Left hindlimb (tissue), 1 donor: ENCODE results near the gene PLK3.
"Not testable (repeated sequence)": the region's sequence is repeated elsewhere in the genome, so short reads cannot be mapped to it uniquely, and the experiment has no call there.

Source experiments
- DNase-seq: peaks from one replicate; pipeline ENCODE4 v3.0.0-alpha.2; 2018

PLK3 gene

DNA sequence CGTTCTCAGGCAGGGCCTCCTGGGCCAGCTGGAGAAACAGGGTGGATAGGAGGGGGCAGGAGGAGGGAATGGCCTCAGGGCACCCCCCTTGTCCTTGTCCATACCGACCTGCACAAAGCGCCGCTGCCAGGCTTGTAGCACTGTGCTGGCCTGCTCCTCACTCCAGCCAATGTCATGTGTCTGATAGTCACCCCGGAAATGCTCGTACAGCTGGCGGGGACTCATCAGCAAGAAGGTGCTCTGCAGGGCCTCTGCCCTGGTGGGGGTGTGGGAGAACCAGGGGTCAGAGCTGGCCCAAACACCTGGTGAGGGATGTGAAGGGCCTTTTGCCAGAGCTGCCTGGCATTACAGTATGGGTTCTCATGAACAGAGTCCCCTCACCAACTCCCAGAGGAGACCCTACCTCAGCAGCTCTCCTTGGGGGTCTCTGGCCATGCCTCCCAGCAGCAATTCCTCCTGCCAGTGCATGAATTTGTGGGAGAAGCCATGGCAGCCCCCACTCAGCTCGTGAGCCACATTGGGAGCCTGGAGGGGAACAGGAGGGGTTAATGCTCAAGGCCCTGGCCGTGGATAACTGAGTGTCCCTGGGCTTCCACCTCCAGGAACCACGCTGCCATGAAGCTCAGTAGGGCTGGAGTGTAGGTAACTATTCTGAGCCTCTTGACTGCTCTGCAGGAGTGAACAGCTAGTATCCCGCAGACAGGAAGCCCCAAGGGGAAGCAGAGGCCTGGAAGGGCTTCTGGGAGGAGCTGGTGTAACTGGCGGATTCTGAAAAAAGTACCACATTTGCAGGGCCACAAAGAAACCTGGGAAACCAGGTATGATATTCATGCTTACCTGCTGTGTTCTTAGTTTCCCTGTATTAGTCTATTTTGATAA is 29.6 kb downstream of the PLK3 start:
- no peak for DNase-seq

DNA sequence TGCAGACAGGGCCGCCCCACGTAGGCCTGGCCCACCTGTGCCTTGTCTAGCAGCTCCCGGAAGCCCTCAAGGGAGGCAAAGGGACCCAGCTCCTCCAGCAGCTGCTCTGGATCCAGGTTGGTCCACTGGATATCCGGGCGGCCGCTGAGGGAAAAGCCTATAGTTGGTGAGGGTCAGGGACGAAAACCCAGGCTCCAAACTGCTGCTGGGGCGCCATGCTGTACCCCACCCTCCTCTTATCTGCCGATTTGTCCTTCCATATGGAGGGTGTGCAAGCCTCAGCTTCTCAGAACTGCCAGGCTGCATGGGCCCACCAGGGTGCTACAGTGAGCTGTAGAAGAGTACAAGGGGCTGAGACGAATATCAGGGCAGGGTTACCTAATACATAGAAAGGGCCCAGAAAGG is 30.7 kb downstream of the PLK3 start:
- no peak for DNase-seq

DNA sequence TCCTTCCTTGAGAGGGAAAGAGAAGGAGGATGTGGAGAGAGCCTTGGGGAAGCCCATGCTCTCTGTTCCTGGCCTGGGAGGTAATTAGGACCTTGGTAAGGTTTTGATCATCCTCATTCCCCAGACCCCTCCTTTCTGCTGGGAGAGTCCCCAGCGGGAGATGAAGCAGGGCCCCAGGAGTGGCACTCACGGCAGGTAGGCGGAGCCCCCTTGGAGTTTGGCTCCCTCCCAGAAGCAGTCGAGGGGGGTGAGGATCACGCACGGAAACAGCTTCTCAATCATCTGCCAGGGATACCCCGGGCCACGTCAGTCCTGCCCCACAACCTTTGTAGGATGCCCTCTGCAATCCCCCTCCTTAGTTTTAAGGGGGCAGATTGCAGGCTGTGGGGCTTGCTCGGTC is 31.3 kb downstream of the PLK3 start:
- DNase-seq: no peak

DNA sequence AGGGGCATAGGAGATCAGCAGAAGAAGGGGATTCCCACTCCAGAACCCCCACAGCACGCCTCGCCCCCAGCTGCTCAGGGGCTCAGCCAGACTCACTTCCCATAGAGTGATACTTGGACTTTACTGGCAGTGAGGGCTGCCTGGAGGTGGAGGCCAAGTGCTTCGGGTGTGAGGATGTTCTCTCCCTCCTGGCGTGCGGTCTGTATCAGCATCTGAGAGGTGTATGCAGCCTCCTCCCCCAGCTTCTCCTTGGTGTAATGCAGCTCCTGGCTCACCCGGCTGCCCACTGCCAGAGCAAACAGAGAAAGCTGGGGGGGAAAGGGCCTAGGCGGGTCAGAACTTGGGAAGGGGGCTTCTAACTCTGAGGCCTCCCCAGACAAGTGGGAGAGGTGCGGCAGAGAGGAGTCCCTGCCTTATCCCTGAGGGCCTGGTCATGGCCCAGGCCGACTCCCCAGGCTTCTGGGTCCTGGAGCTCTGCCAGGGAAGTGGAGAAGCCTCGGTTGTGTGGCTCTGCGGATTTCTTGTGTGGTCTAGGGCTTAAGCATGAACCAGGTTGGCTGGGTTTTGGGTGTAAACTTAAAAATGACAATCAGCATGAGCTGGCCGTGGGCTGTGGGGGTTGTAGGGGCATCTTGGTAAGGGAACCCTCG is 32.0 kb downstream of the PLK3 start:
- DNase-seq: no peak

DNA sequence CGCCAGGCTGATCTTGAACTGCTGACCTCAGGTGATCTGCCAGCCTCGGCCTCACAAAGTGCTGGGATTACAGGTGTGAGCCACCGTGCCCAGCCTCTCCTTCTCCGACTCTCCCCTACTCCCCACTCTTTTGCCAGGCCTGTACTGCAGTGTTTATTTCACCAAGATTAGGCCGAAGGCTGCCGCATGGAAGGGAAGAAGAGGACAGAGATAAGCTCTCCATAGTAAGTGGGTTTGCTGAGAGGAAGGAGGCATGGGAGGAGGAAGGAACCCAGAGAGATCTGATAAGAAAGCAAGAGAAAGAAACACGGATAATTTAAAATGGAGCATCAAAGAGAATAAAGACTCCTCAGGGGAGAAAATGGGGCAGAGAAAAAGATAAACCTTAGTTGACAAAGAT is 34.2 kb downstream of the PLK3 start:
- no peak for DNase-seq

DNA sequence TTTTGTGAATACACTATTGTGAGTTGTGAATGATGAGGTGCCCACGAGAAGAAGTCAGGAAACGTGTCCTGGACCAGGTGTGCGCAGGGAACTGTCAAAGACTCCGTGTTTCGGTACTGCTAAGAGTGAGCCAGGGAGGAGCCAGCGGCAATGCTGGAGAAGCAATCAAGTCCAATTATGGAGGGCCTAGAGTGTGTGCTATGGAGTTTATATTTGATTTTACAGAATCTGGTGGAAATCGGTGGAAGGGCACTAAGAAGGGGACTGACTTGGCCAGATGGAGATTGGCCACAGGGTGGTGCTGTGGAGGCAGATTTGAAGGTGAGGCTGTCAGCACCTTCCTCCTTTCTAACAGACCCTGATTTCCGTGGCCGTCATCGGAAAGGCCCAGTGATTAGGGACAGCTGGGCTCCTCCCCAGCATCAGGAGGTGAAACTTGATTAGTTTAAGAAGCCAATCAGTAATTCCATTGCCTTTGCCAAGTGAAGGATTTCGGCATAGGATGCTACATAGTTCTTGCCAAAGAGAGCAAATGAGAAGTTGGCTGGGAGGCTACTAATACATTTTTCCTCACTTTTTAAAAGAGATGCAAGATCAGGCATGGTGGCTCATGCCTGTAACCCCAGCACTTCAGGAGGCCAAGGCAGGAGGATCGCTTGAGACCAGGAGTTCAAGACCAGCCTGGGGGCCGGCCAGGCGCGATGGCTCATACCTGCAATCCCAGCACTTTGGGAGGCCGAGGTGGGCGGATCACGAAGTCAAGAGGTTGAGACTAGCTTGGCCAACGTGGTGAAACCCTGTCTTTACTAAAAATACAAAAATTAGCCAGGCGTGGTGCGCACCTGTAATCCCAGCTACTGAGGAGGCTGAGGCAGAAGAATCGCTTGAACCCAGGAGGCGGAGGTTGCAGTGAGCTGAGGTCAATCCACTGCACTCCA is 35.8 kb downstream of the PLK3 start:
- peak; percentile 84 for DNase-seq

DNA sequence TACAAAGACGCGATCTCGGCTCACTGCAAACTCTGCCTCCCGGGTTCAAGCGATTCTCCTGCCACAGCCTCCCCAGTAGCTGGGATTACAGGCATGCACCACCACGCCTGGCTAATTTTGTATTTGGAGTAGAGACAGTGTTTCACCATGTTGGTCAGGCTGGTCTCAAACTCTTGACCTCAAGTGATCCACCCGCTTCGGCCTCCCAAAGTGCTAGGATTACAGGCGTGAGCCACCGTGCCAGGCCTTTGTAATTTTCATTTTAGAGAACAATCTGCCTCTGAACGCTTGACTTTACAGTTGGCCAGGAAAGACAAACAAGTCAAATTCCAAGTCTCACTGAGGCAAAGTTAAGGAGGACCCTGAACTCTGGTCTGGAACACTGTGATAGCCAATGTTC is 38.1 kb downstream of the PLK3 start:
- DNase-seq: not testable (repeated sequence)

DNA sequence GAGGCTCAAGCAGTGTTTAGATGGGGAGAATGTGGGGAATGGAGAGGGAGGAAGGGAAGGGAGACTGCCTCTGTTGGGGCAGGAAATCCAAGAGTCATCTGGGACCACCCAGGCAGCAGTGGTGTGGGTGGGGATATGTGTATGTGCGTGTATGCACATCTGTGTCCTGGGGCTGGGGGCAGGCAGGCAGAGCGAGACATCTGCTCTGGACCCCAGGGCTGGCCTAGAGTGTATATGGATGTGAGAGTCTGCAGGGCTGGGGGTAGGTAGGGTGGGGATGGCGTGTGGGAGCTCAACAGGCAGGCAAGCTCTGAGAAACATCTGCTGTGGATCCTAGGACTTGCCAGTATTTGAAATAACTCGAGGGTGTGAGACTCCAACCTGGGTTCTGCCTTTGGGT is 39.4 kb downstream of the PLK3 start:
- peak; percentile 68 for DNase-seq

DNA sequence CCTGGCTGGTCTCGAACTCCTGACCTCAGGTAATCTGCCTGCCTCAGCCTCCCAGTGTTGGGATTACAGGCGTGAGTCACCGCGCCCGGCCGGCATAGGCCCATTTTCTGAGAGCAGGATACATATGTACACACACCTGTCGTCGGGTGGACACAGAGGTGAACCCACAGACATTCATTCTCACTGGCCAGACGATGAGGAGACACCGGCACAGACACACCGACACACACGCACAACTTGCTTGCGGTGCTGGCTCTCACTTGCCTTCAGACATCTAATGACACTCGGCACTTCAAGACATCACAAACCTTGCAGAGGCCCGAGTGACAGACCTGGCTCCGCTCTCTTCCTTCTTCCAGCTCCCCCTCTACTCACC is 42.3 kb downstream of the PLK3 start:
- no peak for DNase-seq

DNA sequence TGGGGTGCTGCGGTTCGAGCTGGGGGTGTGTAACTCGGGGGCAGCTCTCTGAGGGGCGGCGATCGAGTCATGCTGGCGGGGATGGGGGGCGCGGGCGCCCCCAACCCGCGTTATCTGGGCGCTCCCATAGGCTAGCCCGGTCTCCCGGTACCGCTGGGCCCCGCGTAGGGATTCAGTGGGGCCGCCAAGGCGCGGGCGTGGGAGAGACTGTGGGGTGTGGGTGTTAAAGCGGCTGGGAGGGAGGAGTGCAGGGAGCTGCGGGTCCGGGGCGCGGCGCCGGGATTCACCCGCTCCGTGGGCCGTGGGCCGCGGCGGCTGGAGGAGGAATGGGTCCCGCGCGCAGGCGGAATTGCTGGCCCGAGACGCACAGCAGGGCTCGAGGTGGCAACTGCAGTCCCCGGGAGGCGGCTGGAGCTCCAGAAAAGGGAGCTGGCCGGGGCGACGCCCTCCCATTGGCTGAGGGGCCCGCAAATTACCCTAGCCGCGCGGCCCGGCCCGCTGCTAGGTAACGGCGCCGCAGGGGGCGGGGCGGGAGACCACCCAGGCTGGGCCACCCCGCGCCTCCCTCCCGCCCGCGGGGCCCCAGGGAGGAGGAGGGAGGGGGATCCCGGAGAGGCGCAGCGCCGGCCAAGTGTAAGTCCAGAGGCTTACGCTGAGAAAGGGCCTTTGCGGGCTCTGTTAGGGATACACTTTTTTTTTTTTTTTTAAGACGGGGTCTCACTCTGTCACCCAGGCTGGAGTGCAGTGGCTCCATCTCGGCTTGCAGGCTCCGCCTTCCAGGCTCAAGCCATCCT is 42.9 kb downstream of the PLK3 start, which contains the start of gene PTCH2:
Gene PTCH2 (minus strand): TSS at position 392 of the 794 bp plus-strand sequence. CDS start 321 bp downstream, at position 71.
- DNase-seq: peak; percentile 87

DNA sequence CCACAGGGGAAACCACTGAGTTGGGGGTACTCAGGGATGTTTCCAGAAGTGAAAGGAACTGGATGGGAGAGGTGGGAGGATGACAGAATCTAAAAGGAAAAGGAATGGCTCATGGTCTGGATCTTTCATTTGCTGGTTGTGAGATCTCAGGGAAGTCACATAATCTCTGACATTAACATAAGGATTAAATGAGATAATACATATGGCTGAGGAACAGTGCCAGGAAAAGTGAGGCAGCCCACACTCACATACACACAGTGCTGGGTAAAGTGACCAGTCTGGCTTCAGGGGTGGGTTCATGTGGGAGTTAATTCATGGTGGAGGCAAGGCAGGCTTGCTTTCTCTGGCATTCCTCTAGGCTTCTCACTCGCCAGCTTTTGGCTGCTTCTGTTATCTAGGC is 46.8 kb downstream of the PLK3 start:
- no peak for DNase-seq

DNA sequence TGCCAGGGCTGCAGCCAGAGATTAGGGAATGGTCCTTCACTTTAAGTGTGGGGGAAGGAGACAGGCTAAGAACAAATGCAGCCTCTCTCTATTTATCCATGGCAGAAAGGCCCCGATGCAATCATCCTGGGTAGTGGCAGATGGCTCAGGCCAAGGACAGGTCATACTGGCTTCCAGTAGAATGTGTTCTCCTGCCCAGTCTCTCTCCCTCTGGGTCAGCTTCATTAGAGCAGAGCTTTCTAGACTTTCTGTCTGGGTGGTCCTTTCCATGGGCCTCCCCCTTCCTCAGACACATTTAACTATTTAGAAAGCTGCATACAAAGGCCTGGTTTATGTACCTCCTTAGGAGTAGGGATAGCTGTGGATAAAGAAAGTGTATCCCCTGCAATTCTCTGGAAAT is 47.7 kb downstream of the PLK3 start:
- DNase-seq: no peak

DNA sequence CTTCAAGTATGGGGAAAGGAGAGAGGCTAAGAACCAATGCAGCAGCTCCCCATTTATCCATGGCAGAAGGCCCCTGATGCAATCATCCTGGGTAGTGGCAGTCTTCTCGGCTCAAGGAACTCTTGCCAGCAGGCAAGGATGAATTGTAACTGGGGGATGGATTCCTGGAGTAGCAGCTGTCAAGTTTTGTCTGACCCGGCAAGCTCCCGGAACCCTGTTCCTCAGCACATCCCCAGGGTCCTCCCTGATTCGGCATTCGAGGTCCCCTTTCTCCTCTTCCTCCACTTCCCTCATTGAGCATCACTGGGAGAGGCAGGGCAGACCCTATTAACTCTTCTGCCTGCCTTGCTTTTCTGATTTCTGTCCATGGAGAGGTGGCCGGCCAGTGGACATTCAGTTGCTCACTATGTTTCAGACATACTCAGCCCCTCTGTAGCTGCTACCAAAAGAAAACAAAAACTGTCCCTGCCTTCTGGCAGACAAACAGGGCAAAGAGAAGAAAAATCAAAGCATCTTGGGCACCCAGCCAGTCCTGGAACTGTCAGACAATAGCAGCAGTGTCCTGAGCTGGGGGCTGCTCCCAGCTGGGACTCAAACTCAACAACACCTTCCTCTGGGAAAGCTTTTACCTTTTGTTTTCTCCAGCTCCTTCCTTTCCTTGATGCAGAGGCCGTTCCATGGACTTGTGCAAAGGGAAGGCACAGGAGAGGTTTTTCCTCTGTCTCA is 48.4 kb downstream of the PLK3 start:
- no peak for DNase-seq

DNA sequence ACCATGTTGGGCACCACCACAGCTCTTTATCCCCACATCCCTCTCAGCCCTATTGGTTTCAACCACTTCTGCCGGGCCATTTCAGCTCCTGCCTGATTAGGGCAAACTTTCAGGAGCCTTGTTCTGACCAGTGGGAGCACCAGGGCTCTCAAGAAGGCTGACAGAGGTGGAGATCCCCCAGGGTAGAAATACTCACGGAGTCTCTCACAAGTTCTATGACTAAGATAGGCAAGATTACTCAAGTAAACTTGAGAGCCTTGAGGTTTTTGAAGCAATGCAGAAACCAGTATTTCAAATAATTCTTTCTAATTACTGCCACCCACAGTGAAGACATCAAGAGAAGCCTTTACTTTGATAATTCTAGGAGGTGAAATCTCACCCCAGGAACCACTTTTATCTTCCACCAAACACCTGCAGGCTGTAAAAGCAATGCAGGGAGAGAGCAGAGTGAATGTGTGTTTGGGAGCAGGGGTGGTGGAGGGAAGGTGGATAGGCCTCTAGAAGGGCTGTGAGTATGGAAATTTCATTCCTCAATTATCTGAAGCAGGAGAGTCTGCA is 49.5 kb downstream of the PLK3 start:
- DNase-seq: no peak

DNA sequence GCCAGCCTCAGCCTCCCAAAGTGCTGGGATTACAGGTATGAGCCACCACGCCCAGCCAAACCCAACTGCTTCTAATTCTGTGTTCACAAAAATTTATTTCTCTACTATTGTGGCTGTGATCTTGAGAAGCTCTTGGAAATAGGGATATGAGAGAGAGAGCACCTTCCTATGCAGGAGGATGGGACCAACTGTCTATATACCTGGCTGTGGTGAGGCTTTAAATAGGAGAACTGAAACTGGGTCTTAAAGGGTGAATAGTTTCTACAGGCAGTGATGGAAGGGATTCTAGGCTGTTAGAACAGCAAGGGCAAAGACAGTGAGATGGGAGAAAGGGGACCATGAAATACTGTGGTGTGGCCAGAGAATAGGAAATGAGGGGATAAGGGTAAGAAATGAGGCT is 51.1 kb downstream of the PLK3 start:
- DNase-seq: no peak

DNA sequence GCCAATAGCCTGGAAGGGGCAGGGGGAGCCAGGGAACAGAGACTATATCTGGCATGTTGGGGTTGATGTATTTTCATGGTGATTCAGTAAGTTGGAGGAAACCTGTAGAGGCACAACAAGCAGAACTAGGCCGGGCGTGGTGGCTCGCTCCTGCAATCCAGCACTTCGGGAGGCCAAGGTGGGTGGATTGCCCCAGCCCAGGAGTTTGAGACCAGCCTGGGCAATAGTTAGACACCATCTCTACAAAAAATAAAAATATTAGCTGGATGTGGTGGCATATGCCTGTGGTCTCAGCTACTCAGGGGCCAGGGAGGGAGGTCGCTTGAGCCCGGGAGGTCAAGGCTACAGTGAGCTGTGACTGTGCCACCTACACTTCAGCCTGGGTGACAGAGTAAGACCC is 53.0 kb downstream of the PLK3 start:
- DNase-seq: no peak

DNA sequence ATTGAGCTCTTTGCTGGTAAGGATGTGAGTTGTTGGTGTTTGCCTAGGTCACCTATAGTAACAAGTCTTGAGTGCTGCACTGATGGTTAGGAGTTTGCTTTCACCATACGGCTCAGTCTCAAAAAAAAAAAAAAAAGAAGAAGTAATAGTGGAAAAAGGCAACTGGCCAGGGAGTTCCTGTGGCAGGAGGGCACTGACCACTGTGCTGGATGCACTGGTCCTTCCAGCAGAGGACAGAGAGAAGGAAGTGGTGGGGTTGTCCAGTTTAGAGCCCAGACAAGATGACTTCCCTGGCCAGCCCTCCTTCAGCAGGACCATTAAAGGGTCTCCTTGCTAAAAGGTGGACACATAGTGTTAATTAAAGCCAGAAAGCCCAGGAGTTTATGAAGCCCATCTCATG is 54.8 kb downstream of the PLK3 start:
- DNase-seq: no peak
